Sigmoid colon (tissue), 7 donors: Measurements from ENCODE around the gene NHS. TPM values are rescaled to one million over a fixed set of nuclear protein-coding genes. Genes with fewer than 3 reads are reported as not detected.
A peak's percentile ranks its signal among the peaks of the same experiment; 100 is the strongest.

Experiments
- DNase-seq: peaks from one replicate; pipeline ENCODE4 v3.0.0-alpha.2; 2019
- H3K27ac ChIP-seq, 4 donors: fragments of 200-600 bp; sonication (generic); one replicate each; pipeline ENCODE4 v1.5.1; 2016 to 2019; ENCODE audit warnings: mild to moderate bottlenecking in 1 of 4
- H3K27me3 ChIP-seq, 3 donors: fragments of 200-600 bp; sonication (generic); one replicate each; pipeline ENCODE4 v1.5.1; 2019; ENCODE audit warnings: mild to moderate bottlenecking in 1 of 3
- H3K36me3 ChIP-seq, 4 donors: fragments of 200-600 bp; sonication (generic); one replicate each; pipeline ENCODE4 v1.5.1; 2016 to 2019
- H3K4me1 ChIP-seq, 4 donors: fragments of 200-600 bp; sonication (generic); one replicate each; pipeline ENCODE4 v1.5.1; 2017 to 2019
- H3K4me3 ChIP-seq, 4 donors: fragments of 200-600 bp; sonication (generic); one replicate each; pipeline ENCODE4 v1.5.1; 2017 to 2019; ENCODE audit warnings: mild to moderate bottlenecking in 2 of 4, moderate library complexity in 1 of 4
- H3K9me3 ChIP-seq, 4 donors: fragments of 200-600 bp in 3 of 4; sonication (generic) in 3 of 4; one replicate each; pipeline versions ENCODE4 v1.5.1 to v1.6.1; 2013 to 2019
- EP300 ChIP-seq, 4 donors: sonication (generic); formaldehyde crosslinking; IDR thresholded peaks; one replicate each; pipeline ENCODE4 v1.6.1; 2017; ENCODE audit warnings: antibody characterized with exemption in 4 of 4
- POLR2A ChIP-seq, 2 donors: fragments of 450-650 bp; IDR thresholded peaks; one replicate each; pipeline ENCODE4 v1.6.1; 2016; ENCODE audit warnings: antibody characterized with exemption in 2 of 2, mild to moderate bottlenecking in 2 of 2, moderate library complexity in 2 of 2
- POLR2AphosphoS5 ChIP-seq, 4 donors: sonication (generic); formaldehyde crosslinking; IDR thresholded peaks; one replicate each; pipeline ENCODE4 v1.6.1; 2017; ENCODE audit warnings: antibody characterized with exemption in 4 of 4
- WGBS, 2 donors: extraction: QIAGEN DNeasy Blood & Tissue Kit; methylation state at CpG; one replicate each; pipeline ENCODE4 v1.1.7; 2013; 5-methylcytosine and 5-hydroxymethylcytosine counted together
- intact Hi-C: fragments of 100-400 bp; cut with DNase I; formaldehyde crosslinking; loops from one replicate; pipeline ENCODE4 v1.15.1; 2023
- polyA plus RNA-seq, 3 donors: library from polyadenylated mRNA; stranded (reverse); fragments of 200-250 nt; gene quantifications; one replicate each; pipeline ENCODE4 v1.2.3, GENCODE V29; 2013
- total RNA-seq, 4 donors: library from RNA; depleted of rRNA; stranded (reverse); fragments of >200 nt; gene quantifications; one replicate each; pipeline ENCODE4 v1.1.0, GENCODE V29; 2016
- TF ChIP-seq, protein P1 (sequence below), 4 experiments: fragments of 450-650 bp in 3 of 4; fragments of 200-600 bp in 1 of 4; IDR thresholded peaks; one replicate each; pipeline ENCODE4 v1.5.1; 2016 to 2019; ENCODE audit warnings: antibody characterized with exemption in 4 of 4, mild to moderate bottlenecking in 3 of 4, moderate library complexity in 2 of 4
- donor health status: healthy with polysubstance abuse.
- donor health status: Bipolar disorder and iron deficiency.
- donor health status: healthy.

The NHS gene
- total and polyA plus RNA-seq, 7 donors, result under 0.01 to 22.7 (median 9.3) TPM

- H3K27me3 ChIP-seq, result no peaks in the 10 kb centered on the region
- H3K27ac ChIP-seq, result peak overlapping the region in 1 of 4 donors; percentile 39
- 64 to 82% methylated on average over 3 of the region's 3 CpGs for WGBS, 2 donors
- no peaks in the 10 kb centered on the region for H3K36me3 ChIP-seq
- peaks cover 0 to 9% (median 3%) of the 10 kb centered on the region in 4 donors for H3K4me1 ChIP-seq
- DNase-seq, result no peak
- TF ChIP-seq EP300 (IDR thresholded peaks at IDR 0.05) (no peak), POLR2A (IDR thresholded peaks at IDR 0.05) (no peak), POLR2AphosphoS5 (IDR thresholded peaks at IDR 0.05) (peak in 1 of 4 donors; percentile 22)
- TF ChIP-seq, protein P1, sequence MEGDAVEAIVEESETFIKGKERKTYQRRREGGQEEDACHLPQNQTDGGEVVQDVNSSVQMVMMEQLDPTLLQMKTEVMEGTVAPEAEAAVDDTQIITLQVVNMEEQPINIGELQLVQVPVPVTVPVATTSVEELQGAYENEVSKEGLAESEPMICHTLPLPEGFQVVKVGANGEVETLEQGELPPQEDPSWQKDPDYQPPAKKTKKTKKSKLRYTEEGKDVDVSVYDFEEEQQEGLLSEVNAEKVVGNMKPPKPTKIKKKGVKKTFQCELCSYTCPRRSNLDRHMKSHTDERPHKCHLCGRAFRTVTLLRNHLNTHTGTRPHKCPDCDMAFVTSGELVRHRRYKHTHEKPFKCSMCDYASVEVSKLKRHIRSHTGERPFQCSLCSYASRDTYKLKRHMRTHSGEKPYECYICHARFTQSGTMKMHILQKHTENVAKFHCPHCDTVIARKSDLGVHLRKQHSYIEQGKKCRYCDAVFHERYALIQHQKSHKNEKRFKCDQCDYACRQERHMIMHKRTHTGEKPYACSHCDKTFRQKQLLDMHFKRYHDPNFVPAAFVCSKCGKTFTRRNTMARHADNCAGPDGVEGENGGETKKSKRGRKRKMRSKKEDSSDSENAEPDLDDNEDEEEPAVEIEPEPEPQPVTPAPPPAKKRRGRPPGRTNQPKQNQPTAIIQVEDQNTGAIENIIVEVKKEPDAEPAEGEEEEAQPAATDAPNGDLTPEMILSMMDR (IDR thresholded peaks at IDR 0.05), result no peak
- no peaks in the 10 kb centered on the region for H3K9me3 ChIP-seq
- intact Hi-C loops, result no loop called here
- no peak overlapping the region for H3K4me3 ChIP-seq
Observed at GRCh38 chrX:17359500-17359899, 15.5 kb upstream of the NHS start.

GRCh38 chrX:17361620-17362019, 13.4 kb upstream of the NHS start:
- peaks cover 0 to 9% (median 3%) of the 10 kb centered on the region in 4 donors for H3K4me1 ChIP-seq
- no peaks in the 10 kb centered on the region for H3K27me3 ChIP-seq
- TF ChIP-seq, protein P1 (IDR thresholded peaks at IDR 0.05), result peak in 1 of 4 experiments; percentile 7
- TF ChIP-seq POLR2AphosphoS5 (IDR thresholded peaks at IDR 0.05), result no peak
- no peak for DNase-seq
- no peaks in the 10 kb centered on the region for H3K9me3 ChIP-seq
- H3K36me3 ChIP-seq, result no peaks in the 10 kb centered on the region
- 78 to 83% methylated on average over 14 of the region's 14 CpGs for WGBS, 2 donors
- H3K27ac ChIP-seq, result no peak overlapping the region
- intact Hi-C loops, result no loop called here
- H3K4me3 ChIP-seq, result no peak overlapping the region

- intact Hi-C loops, result no loop called here
- H3K36me3 ChIP-seq, result no peaks in the 10 kb centered on the region
- no peaks in the 10 kb centered on the region for H3K9me3 ChIP-seq
- no peaks in the 10 kb centered on the region for H3K4me1 ChIP-seq
- H3K27ac ChIP-seq, result peak overlapping the region in 1 of 4 donors; percentile 32
- no peak for DNase-seq
- no peak overlapping the region for H3K4me3 ChIP-seq
- 82% methylated on average over 3 of the region's 3 CpGs for WGBS, 2 donors
- no peak for TF ChIP-seq EP300 (IDR thresholded peaks at IDR 0.05)
- no peak for TF ChIP-seq POLR2AphosphoS5 (IDR thresholded peaks at IDR 0.05)
- TF ChIP-seq, protein P1 (IDR thresholded peaks at IDR 0.05), result no peak
- TF ChIP-seq POLR2A (IDR thresholded peaks at IDR 0.05), result no peak
- H3K27me3 ChIP-seq, result no peaks in the 10 kb centered on the region
Observed at GRCh38 chrX:17368002-17368401, 7.0 kb upstream of the NHS start.

GRCh38 chrX:17369309-17369708, 5.7 kb upstream of the NHS start:
- H3K4me3 ChIP-seq, result no peak overlapping the region
- intact Hi-C loops, result no loop called here
- DNase-seq, result no peak
- no peaks in the 10 kb centered on the region for H3K27me3 ChIP-seq
- peaks cover 0 to 4% (median 0%) of the 10 kb centered on the region in 4 donors for H3K4me1 ChIP-seq
- no peaks in the 10 kb centered on the region for H3K36me3 ChIP-seq
- H3K9me3 ChIP-seq, result no peaks in the 10 kb centered on the region
- peak overlapping the region in 1 of 4 donors; percentile 11 for H3K27ac ChIP-seq
- WGBS, 2 donors, result 15 to 34% methylated on average over 6 of the region's 6 CpGs
- no peak for TF ChIP-seq POLR2AphosphoS5 (IDR thresholded peaks at IDR 0.05)
- TF ChIP-seq, protein P1 (IDR thresholded peaks at IDR 0.05), result no peak

- no peak for DNase-seq
- no peaks in the 10 kb centered on the region for H3K9me3 ChIP-seq
- H3K27ac ChIP-seq, result no peak overlapping the region
- no peaks in the 10 kb centered on the region for H3K36me3 ChIP-seq
- peaks cover 0 to 5% (median 0%) of the 10 kb centered on the region in 3 donors for H3K27me3 ChIP-seq
- no peak overlapping the region for H3K4me3 ChIP-seq
- peaks cover 0 to 5% (median 0%) of the 10 kb centered on the region in 4 donors for H3K4me1 ChIP-seq
- 76 to 83% methylated on average over 9 of the region's 9 CpGs for WGBS, 2 donors
- TF ChIP-seq, protein P1 (IDR thresholded peaks at IDR 0.05), result no peak
- no peak for TF ChIP-seq POLR2AphosphoS5 (IDR thresholded peaks at IDR 0.05)
- no peak for TF ChIP-seq EP300 (IDR thresholded peaks at IDR 0.05)
- no peak for TF ChIP-seq POLR2A (IDR thresholded peaks at IDR 0.05)
- intact Hi-C loops, result loop anchor here (10.0 kb wide), 2 partner anchors 95 to 245 kb away; no protein-coding TSS in a partner anchor
Observed at GRCh38 chrX:17370191-17370590, 4.8 kb upstream of the NHS start.
